Psoas muscle (tissue), 8 donors: Measurements from ENCODE around the gene ADAMTS3. TPM values are rescaled to one million over a fixed set of nuclear protein-coding genes. Genes with fewer than 3 reads are reported as not detected.

Source experiments
- ATAC-seq, 4 donors: fragments of 200-7000 bp; cut with Tn5 transposase; one replicate each; pipeline ENCODE4 v1.9.1; 2020; ENCODE audit warnings: moderate library complexity in 3 of 4, mild to moderate bottlenecking in 2 of 4
- DNase-seq, 2 donors: peaks; one replicate each; pipeline ENCODE4 v3.0.0-alpha.2; 2020
- H3K27ac ChIP-seq: fragments of 200-600 bp; one replicate; pipeline ENCODE4 v1.8.0; 2022
- H3K27me3 ChIP-seq, 3 donors: fragments of 200-600 bp in 1 of 3; one replicate each; pipeline versions ENCODE4 v1.6.1 to v1.8.0; 2013 to 2022; ENCODE audit warnings: low read length in 2 of 3, mild to moderate bottlenecking in 2 of 3, moderate library complexity in 1 of 3; ENCODE audit not compliant: insufficient read depth in 3 of 3
- H3K36me3 ChIP-seq, 2 donors: fragments of 200-600 bp in 1 of 2; one replicate each; pipeline versions ENCODE4 v1.6.1 to v1.8.0; 2013 to 2022; ENCODE audit warnings: low read depth in 1 of 2, mild to moderate bottlenecking in 1 of 2, moderate library complexity in 1 of 2; ENCODE audit not compliant: insufficient read depth in 1 of 2
- H3K4me1 ChIP-seq: fragments of 200-600 bp; one replicate; pipeline ENCODE4 v1.8.0; 2022
- H3K4me3 ChIP-seq: fragments of 200-600 bp; one replicate; pipeline ENCODE4 v1.8.0; 2022; ENCODE audit warnings: mild to moderate bottlenecking
- H3K9me3 ChIP-seq: fragments of 200-600 bp; one replicate; pipeline ENCODE4 v1.8.0; 2022
- WGBS, 3 donors: extraction: QIAGEN DNeasy Blood & Tissue Kit; methylation state at CpG; one replicate each; pipeline versions ENCODE4 v1.1.6 to v1.1.7; 2013; 5-methylcytosine and 5-hydroxymethylcytosine counted together
- intact Hi-C, 2 donors: fragments of 100-400 bp; cut with DNase I; formaldehyde crosslinking; loops; one replicate each; pipeline versions ENCODE4 v1.11.0 to v1.14.2; 2022
- polyA plus RNA-seq, 3 donors: library from polyadenylated mRNA; stranded (reverse); fragments of 200-250 nt; gene quantifications; one replicate each; pipeline ENCODE4 v1.2.3, GENCODE V29; 2013
- total RNA-seq, 4 donors: library from RNA; stranded (reverse); fragmentation: NEBNext Ultra II Directional in 2 of 4; extraction: Animal tissue kit (Norgen Biotek cat#: 25700) in 2 of 4; gene quantifications; one replicate each; pipeline versions ENCODE4 v1.2.1 to v1.2.4, GENCODE V29; 2021 to 2023
- TF ChIP-seq, protein P1 (sequence below): fragments of 200-600 bp; IDR thresholded peaks from one replicate; pipeline ENCODE4 v1.8.0; 2022; ENCODE audit warnings: antibody characterized with exemption
- donor health status: healthy with polysubstance abuse.
- donor health status: DM: no; HTN: no; CAD: no; lungs with moderate emphysema.
- donor health status: Bipolar disorder and iron deficiency.
- donor health status: healthy.
- donor health status: DM: yes; HTN: yes; CAD: no.
- donor health status: DM: no; HTN: no; CAD: no.
- donor health status: DM: no; HTN: no; CAD: no.
- donor health status: DM: yes; HTN: yes; CAD: no.

The ADAMTS3 gene
- total and polyA plus RNA-seq, 7 donors = 0.01 to 0.89 (median 0.13) TPM

DNA sequence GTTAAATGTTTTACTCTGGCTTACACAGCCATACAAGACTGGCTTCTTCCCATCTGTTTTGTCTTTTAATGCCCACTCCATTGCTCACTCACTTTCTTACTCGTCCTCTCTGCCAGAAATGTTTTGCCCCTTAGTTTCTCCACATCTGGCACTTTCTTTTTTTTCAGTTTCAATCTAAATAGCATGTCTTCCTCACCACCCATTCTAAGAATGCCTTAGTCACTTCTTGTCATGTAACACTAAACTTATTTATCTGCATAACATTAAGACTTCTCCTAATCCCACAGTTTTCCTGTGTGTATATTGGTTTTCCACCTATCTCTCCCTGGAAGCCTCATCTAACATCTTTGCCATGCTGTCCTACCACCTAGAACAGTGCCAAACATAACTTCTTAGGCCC, 119.3 kb downstream of the ADAMTS3 start:
- DNase-seq (no peak), ATAC-seq (no peak)
- 41 to 58% (median 56%) methylated on average over 1 of the region's 1 CpG for WGBS, 3 donors
- no peaks in the 10 kb centered on the region for H3K9me3 ChIP-seq
- TF ChIP-seq, protein P1, sequence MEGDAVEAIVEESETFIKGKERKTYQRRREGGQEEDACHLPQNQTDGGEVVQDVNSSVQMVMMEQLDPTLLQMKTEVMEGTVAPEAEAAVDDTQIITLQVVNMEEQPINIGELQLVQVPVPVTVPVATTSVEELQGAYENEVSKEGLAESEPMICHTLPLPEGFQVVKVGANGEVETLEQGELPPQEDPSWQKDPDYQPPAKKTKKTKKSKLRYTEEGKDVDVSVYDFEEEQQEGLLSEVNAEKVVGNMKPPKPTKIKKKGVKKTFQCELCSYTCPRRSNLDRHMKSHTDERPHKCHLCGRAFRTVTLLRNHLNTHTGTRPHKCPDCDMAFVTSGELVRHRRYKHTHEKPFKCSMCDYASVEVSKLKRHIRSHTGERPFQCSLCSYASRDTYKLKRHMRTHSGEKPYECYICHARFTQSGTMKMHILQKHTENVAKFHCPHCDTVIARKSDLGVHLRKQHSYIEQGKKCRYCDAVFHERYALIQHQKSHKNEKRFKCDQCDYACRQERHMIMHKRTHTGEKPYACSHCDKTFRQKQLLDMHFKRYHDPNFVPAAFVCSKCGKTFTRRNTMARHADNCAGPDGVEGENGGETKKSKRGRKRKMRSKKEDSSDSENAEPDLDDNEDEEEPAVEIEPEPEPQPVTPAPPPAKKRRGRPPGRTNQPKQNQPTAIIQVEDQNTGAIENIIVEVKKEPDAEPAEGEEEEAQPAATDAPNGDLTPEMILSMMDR = no peak
- no peaks in the 10 kb centered on the region for H3K27me3 ChIP-seq
- H3K27ac ChIP-seq = no peak overlapping the region
- H3K4me1 ChIP-seq = no peaks in the 10 kb centered on the region
- intact Hi-C loops = no loop called here
- H3K4me3 ChIP-seq = no peak overlapping the region
- no peaks in the 10 kb centered on the region for H3K36me3 ChIP-seq

DNA sequence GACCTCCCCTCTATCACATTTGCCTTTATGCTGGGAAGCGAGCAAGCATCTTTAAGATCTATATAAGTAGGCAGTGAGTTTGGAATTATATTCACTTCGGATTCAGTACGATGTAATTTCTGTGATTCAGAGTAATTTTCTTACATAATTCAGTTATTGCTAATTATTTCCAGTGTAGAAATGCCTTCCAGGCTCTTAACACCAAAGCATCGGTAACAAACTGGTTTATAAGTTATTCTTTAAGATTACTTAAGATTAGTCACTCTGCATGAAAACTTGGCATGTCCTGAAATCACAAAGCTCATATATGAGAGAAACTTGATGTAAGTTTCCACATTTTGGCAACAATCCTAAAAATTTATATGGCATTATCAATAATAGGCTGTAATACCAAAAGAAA, 120.8 kb downstream of the ADAMTS3 start:
- ATAC-seq (no peak), DNase-seq (no peak)
- H3K4me1 ChIP-seq = no peaks in the 10 kb centered on the region
- TF ChIP-seq, protein P1 = no peak
- WGBS, 3 donors = 62 to 75% (median 63%) methylated on average over 4 of the region's 4 CpGs
- H3K4me3 ChIP-seq = no peak overlapping the region
- intact Hi-C loops = no loop called here
- no peaks in the 10 kb centered on the region for H3K9me3 ChIP-seq
- H3K27ac ChIP-seq = no peak overlapping the region
- no peaks in the 10 kb centered on the region for H3K36me3 ChIP-seq
- H3K27me3 ChIP-seq = no peaks in the 10 kb centered on the region

DNA sequence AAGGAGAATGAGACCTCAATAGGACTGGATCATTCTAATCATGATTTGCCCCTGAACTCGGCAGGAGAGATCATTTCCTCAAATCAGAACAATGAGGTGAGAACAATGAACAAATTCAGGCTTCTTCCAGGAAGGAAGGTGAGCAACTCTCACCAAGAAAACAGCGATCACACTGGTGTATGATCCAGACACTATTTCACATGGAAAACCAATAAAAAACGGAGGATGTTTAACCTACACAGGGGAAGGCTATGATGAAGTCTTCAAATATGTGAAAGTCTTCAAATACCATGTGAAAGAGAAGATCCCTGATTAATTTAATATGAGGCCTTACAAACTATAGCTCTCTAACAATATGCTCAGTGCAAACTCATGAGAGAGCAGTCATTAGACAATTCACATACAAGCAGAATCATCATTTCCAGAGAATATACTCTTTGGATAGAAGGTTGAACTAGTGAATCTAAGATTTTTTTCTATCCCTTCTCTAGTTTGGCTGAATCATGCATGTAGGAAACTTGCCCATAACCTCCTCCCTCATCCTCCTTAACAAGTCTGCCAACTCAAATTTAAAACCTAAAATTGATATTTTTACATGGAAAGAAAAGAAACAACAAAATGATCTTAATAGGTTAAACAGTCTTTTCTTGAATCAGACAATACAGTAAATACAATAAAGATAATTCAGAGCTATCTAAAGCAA, 122.5 kb downstream of the ADAMTS3 start:
- H3K4me3 ChIP-seq = no peak overlapping the region
- no peak overlapping the region for H3K27ac ChIP-seq
- H3K36me3 ChIP-seq = no peaks in the 10 kb centered on the region
- no peak for ATAC-seq
- intact Hi-C loops = no loop called here
- WGBS, 3 donors = 74 to 81% (median 75%) methylated on average over 3 of the region's 3 CpGs
- H3K4me1 ChIP-seq = no peaks in the 10 kb centered on the region
- no peaks in the 10 kb centered on the region for H3K27me3 ChIP-seq
- TF ChIP-seq, protein P1 = no peak
- DNase-seq = no peak
- no peaks in the 10 kb centered on the region for H3K9me3 ChIP-seq

DNA sequence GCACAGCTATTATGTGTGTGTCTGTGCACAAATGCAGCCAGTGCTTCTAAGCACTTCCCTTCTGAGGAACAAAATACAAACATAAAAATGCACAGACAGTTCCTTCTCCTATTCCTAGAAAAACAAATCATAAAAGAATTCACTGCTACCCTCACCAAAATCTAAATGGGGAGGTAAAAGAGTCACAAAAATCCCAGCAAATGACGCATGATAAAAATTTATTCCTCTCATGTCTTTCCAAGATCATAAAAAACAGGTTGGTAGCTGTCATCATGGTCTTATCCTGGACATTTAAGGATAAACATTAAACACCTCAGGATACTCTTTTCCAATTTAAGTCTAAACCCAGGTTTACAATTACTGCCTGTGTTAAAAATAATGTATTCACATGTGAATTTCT, 124.9 kb downstream of the ADAMTS3 start:
- ATAC-seq (no peak), DNase-seq (no peak)
- Histone ChIP-seq H3K27me3 (no peaks in the 10 kb centered on the region), H3K36me3 (no peaks in the 10 kb centered on the region), H3K27ac (no peak overlapping the region), H3K4me1 (no peaks in the 10 kb centered on the region), H3K4me3 (no peak overlapping the region), H3K9me3 (no peaks in the 10 kb centered on the region)
- 32 to 47% (median 35%) methylated on average over 1 of the region's 1 CpG for WGBS, 3 donors
- TF ChIP-seq, protein P1 = no peak
- intact Hi-C loops = no loop called here

DNA sequence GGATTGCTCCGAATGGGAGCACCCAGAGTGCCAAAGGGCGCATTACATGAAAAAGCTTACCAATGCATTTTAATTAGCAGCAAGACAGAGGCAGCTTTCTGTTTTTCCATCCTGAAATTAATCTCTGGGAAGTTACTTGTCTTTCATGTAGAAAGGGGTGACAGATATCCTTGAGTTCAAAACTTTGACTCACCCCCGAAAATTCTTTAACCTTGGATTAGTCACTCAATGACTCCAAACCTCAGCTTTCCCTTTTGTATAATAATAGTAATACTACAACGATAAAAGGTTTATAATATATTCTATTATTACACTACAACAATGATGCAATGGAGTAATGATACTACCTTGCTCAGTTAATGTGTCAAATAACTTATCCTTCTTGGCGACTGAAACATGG, 126.3 kb downstream of the ADAMTS3 start:
- Histone ChIP-seq H3K9me3 (no peaks in the 10 kb centered on the region), H3K4me1 (no peaks in the 10 kb centered on the region), H3K27ac (no peak overlapping the region), H3K36me3 (no peaks in the 10 kb centered on the region), H3K27me3 (no peaks in the 10 kb centered on the region), H3K4me3 (no peak overlapping the region)
- no peak for DNase-seq
- intact Hi-C loops = no loop called here
- TF ChIP-seq, protein P1 = no peak
- ATAC-seq = no peak
- 90 to 93% (median 92%) methylated on average over 5 of the region's 5 CpGs for WGBS, 3 donors
